ENCODE results near the gene SNAP25.

GRCh38 chr20:10314198-10314597 is 95.6 kb downstream of the SNAP25 start:
- no peak for TF ChIP-seq POLR2A (conservative IDR thresholded peaks at IDR 0.05)
- no peak for TF ChIP-seq MAZ (CRISPR knock-in tag; conservative IDR thresholded peaks at IDR 0.05 in 1 of 2, IDR thresholded peaks at IDR 0.05 in 1 of 2)
